Heart left ventricle (tissue), 13 donors: ENCODE results near the gene LDHD.
"Not testable (repeated sequence)": the region's sequence is repeated elsewhere in the genome, so short reads cannot be mapped to it uniquely, and the experiment has no call there.

Experiments
- POLR2A ChIP-seq, 2 donors: fragments of 450-650 bp; IDR thresholded peaks; one replicate each; pipeline ENCODE4 v1.6.1; 2017; ENCODE audit warnings: antibody characterized with exemption in 2 of 2, mild to moderate bottlenecking in 2 of 2, moderate library complexity in 2 of 2
- TF ChIP-seq, protein P1 (sequence below), 12 donors: fragments of 200-600 bp; sonication (generic) in 4 of 12; IDR thresholded peaks; one replicate each; pipeline versions ENCODE4 v1.5.0 to v1.8.0; 2018 to 2022; ENCODE audit warnings: antibody characterized with exemption in 12 of 12, mild to moderate bottlenecking in 5 of 12
- donor health status: ischemic (EF 13 %, LVEDD 7.1; RV severe dilation, severe dysfunction).
- donor health status: DM: no; HTN: yes; CAD: no.
- donor health status: DM: no; HTN: no; CAD: no.
- donor health status: ischemic (EF 25% LVEDD 6.9; RV normal size, moderate dysfunction).
- donor health status: ischemic (EF 25% LVEDD 5.7; RV mildly dilated, moderate dysfunction).
- donor health status: ischemic (EF 35%, LVEDD 5.7; RV mildly dilated, moderate dysfunction).
- donor health status: nonischemic (EF 11% LVEDD 7.7; RV severe dilation, severe dysfunction).
- donor health status: DM: yes; HTN: yes; CAD: no.
- donor health status: PGD.
- donor health status: ischemic (EF 29% LVEDD 5.4; RV normal size, mild dysfunction).
- donor health status: nonischemic (EF 23%, LVEDD 6.1; RV moderate dilation, normal function).

DNA sequence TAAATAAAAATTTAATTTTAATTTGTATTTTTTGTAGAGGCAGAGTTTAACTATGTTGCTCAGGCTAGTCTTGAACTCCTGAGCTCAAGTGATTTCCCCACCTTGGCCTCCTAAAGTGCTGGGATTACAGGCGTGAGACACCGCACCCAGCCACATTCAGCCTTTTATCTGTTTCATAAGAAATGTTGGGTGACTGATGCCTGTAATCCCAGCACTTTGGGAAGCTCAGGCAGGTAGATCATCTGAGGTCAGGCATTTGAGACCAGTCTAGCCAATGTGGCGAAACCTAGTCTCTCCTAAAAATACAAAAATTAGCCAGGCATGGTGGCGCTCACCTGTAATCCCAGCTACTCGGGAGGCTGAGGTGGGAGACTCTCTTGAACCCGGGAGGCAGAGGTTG lies 25.7 kb downstream of the LDHD start:
- TF ChIP-seq, protein P1, sequence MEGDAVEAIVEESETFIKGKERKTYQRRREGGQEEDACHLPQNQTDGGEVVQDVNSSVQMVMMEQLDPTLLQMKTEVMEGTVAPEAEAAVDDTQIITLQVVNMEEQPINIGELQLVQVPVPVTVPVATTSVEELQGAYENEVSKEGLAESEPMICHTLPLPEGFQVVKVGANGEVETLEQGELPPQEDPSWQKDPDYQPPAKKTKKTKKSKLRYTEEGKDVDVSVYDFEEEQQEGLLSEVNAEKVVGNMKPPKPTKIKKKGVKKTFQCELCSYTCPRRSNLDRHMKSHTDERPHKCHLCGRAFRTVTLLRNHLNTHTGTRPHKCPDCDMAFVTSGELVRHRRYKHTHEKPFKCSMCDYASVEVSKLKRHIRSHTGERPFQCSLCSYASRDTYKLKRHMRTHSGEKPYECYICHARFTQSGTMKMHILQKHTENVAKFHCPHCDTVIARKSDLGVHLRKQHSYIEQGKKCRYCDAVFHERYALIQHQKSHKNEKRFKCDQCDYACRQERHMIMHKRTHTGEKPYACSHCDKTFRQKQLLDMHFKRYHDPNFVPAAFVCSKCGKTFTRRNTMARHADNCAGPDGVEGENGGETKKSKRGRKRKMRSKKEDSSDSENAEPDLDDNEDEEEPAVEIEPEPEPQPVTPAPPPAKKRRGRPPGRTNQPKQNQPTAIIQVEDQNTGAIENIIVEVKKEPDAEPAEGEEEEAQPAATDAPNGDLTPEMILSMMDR (IDR thresholded peaks at IDR 0.05) = not testable (repeated sequence)
- TF ChIP-seq POLR2A (IDR thresholded peaks at IDR 0.05) = not testable (repeated sequence)
